Measurements from ENCODE around the gene PRDM16.

Gene PRDM16

GRCh38 chr1:3255680-3256079, 186.7 kb downstream of the PRDM16 start:
- H3K36me3 ChIP-seq (ENCODE audit: control insufficient read depth in 2 of 2, insufficient read depth in 1 of 2, low read length in 2 of 2): no peaks in the 10 kb centered on the region
- H3K27ac ChIP-seq (ENCODE audit: extremely low read depth, low read depth, low read length): no peak overlapping the region
- no peaks in the 10 kb centered on the region for H3K4me1 ChIP-seq (ENCODE audit: control insufficient read depth, insufficient read depth, low read length)
- no peaks in the 10 kb centered on the region for H3K9me3 ChIP-seq (ENCODE audit: control insufficient read depth, insufficient read depth, low read depth, low read length)
- POLR2A ChIA-PET: no interaction called here
- no peak overlapping the region for H3K4me3 ChIP-seq (ENCODE audit: low read depth, low read length)
- TF ChIP-seq ZNF514 (tag by site-specific recombination; IDR thresholded peaks at IDR 0.05) (no peak), ZSCAN16 (tag by site-specific recombination; IDR thresholded peaks at IDR 0.05) (no peak), GFI1B (tag by site-specific recombination; IDR thresholded peaks at IDR 0.05) (no peak)
- CTCF ChIA-PET: interaction anchor here (0.6 kb wide), 1 partner anchor 26 kb away, joined by 3 read pairs; no protein-coding TSS in a partner anchor

- Histone ChIP-seq H3K9me3 (ENCODE audit: control insufficient read depth, insufficient read depth, low read depth, low read length) (no peaks in the 10 kb centered on the region), H3K4me3 (ENCODE audit: low read depth, low read length) (no peak overlapping the region), H3K4me1 (ENCODE audit: control insufficient read depth, insufficient read depth, low read length) (no peaks in the 10 kb centered on the region), H3K36me3 (ENCODE audit: control insufficient read depth in 2 of 2, insufficient read depth in 1 of 2, low read length in 2 of 2) (no peaks in the 10 kb centered on the region), H3K27ac (ENCODE audit: extremely low read depth, low read depth, low read length) (no peak overlapping the region)
- CTCF ChIA-PET: interaction anchor here (0.7 kb wide), 1 partner anchor 24 kb away, joined by 3 read pairs; no protein-coding TSS in a partner anchor
- POLR2A ChIA-PET: no interaction called here
- no peak for TF ChIP-seq HOXD13 (CRISPR knock-in tag; IDR thresholded peaks at IDR 0.05; ENCODE audit: borderline replicate concordance)
- no peak for TF ChIP-seq FEZF1 (tag by site-specific recombination; IDR thresholded peaks at IDR 0.05)
- TF ChIP-seq REST (tag by site-specific recombination; IDR thresholded peaks at IDR 0.05): peak; percentile 88
Measured at GRCh38 chr1:3257788-3258187, 188.8 kb downstream of the PRDM16 start.

- H3K4me1 ChIP-seq (ENCODE audit: control insufficient read depth, insufficient read depth, low read length): no peaks in the 10 kb centered on the region
- POLR2A ChIA-PET: no interaction called here
- TF ChIP-seq ZBTB17 (tag by site-specific recombination; IDR thresholded peaks at IDR 0.05): no peak
- TF ChIP-seq ZNF664 (tag by site-specific recombination; IDR thresholded peaks at IDR 0.05): no peak
- TF ChIP-seq ZNF394 (tag by site-specific recombination; IDR thresholded peaks at IDR 0.05; ENCODE audit: borderline replicate concordance): no peak
- TF ChIP-seq ZSCAN30 (tag by site-specific recombination; IDR thresholded peaks at IDR 0.05): no peak
- TF ChIP-seq INSM2 (tag by site-specific recombination; IDR thresholded peaks at IDR 0.05): no peak
- no peak for TF ChIP-seq ZSCAN16 (tag by site-specific recombination; IDR thresholded peaks at IDR 0.05)
- TF ChIP-seq ZNF837 (tag by site-specific recombination; IDR thresholded peaks at IDR 0.05): no peak
- no peak for TF ChIP-seq SALL2 (tag by site-specific recombination; IDR thresholded peaks at IDR 0.05; ENCODE audit: borderline replicate concordance)
- TF ChIP-seq ZNF776 (tag by site-specific recombination; IDR thresholded peaks at IDR 0.05; ENCODE audit: borderline replicate concordance): no peak
- TF ChIP-seq ZNF221 (tag by site-specific recombination; IDR thresholded peaks at IDR 0.05; ENCODE audit: borderline replicate concordance): no peak
- no peak for TF ChIP-seq ZNF280C (tag by site-specific recombination; IDR thresholded peaks at IDR 0.05)
- no peak for TF ChIP-seq PRDM4 (tag by site-specific recombination; IDR thresholded peaks at IDR 0.05)
- no peak for TF ChIP-seq ZFP37 (tag by site-specific recombination; IDR thresholded peaks at IDR 0.05)
- no peak for TF ChIP-seq SCRT1 (tag by site-specific recombination; IDR thresholded peaks at IDR 0.05; ENCODE audit: borderline replicate concordance)
- no peak for TF ChIP-seq ZNF548 (tag by site-specific recombination; IDR thresholded peaks at IDR 0.05)
Measured at GRCh38 chr1:3258386-3259003, 189.5 kb downstream of the PRDM16 start.

More at GRCh38 chr1:3258386-3259003, 189.5 kb downstream of the PRDM16 start:
- no peak overlapping the region for H3K27ac ChIP-seq (ENCODE audit: extremely low read depth, low read depth, low read length)
- no peak overlapping the region for H3K4me3 ChIP-seq (ENCODE audit: low read depth, low read length)
- CTCF ChIA-PET: no interaction called here
- H3K36me3 ChIP-seq (ENCODE audit: control insufficient read depth in 2 of 2, insufficient read depth in 1 of 2, low read length in 2 of 2): no peaks in the 10 kb centered on the region
- H3K9me3 ChIP-seq (ENCODE audit: control insufficient read depth, insufficient read depth, low read depth, low read length): no peaks in the 10 kb centered on the region
